AML-193 (cell line): ENCODE data around the gene DHODH.
"Not testable (repeated sequence)": the region's sequence is repeated elsewhere in the genome, so short reads cannot be mapped to it uniquely, and the experiment has no call there.

Experiments used
- DNase-seq, 2 experiments: peaks; one replicate each; lab custom pipeline; 2025; lab: John Stamatoyannopoulos, UW

The DHODH gene

DNA sequence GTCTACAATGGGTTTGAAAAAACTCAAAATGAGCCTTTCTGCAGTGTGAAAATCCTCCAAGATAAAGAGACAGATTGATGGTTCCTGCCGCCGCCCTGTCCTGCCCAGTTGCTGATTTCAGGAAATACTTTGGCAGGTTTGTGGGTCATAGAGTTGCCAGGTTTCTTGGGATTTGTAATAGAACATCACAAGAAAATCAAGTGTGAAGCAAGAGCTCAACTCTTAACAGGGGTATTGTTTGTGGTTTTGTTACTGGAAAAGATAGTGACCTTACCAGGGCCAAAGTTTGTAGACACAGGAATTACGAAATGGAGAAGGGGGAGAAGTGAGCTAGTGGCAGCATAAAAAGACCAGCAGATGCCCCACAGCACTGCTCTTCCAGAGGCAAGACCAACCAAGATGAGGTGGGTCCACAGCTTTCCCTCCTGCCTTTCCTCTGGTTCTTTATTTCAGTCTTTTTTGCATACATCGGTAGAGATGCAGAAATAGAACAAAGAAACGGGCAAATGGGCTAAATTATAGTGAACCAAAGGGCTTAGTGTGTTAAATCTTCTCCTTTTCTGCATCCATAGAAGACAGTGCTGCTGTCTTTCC is 45.8 kb downstream of the DHODH start, which contains the start of gene HP:
TSS of gene HP (plus strand) at position 252 of the 594 bp plus-strand sequence. CDS start at position 400, 148 bp downstream.
- peak; percentile 61 to 68 for DNase-seq

DNA sequence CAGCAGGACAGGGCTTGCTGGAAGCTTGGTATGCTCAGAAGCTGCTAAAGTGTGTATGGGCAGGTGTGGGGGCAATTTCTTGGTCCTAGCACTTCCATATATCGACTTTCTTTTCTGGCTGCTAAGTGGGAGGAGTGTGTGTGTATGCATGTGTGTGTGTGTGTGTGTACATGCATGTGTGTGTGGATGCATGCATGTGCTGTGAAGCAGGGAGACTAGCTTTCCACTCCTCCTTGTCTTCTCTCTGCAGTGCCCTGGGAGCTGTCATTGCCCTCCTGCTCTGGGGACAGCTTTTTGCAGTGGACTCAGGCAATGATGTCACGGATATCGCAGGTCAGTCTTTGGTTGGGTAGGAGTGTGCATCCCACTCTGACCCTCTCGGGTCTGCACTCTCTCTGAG is 47.4 kb downstream of the DHODH start:
- no peak for DNase-seq

DNA sequence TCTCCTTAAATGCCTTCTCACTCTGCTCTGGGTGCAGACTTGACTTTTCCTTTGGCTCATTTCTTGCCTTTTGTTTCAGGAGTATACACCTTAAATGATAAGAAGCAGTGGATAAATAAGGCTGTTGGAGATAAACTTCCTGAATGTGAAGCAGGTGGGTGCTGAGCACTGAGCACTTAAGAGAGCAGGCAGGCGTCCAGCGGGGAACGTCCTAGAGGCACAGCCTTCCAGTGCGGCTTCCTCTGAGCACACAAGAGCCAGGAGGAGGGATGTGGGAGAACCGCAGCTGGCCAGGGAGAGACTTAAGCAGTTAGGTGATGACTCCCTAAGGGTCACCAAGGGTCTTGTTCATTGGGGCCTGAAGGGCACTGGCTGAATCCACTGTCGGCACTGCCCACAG is 48.8 kb downstream of the DHODH start:
- not testable (repeated sequence) for DNase-seq

DNA sequence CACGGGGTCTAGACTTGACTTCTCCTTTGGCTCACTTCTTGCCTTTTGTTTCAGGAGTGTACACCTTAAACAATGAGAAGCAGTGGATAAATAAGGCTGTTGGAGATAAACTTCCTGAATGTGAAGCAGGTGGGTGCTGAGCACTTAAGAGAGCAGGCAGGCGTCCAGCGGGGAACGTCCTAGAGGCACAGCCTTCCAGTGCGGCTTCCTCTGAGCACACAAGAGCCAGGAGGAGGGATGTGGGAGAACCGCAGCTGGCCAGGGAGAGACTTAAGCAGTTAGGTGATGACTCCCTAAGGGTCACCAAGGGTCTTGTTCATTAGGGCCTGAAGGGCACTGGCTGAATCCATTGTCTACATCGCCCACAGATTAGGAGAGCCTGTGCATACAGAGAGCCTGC is 50.5 kb downstream of the DHODH start:
- not testable (repeated sequence) for DNase-seq

GRCh38 chr16:72060405-72060804 is 51.9 kb downstream of the DHODH start:
- no peak for DNase-seq

GRCh38 chr16:72061564-72061963 is 53.0 kb downstream of the DHODH start:
- no peak for DNase-seq

- DNase-seq, result no peak
Measured at GRCh38 chr16:72064361-72064894, 55.9 kb downstream of the DHODH start.

DNA sequence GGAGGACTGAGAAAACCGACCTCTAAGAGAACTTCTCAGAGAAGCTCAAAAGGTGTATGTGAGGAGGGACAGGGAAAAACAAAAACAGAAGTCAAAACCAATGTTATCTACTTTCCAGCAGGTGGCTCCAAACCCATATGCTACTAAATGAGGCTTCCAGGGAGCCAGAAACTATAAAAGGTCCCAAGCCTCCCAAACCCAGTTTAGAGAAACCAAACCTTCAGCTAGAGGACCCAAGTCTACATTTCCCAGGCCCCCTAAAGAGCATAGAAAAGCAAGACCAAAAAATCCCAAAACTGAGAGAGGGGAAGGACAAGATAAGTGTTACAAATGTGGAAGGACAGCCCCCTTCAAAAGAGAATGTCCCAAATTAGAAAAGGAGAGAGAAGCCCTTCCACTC is 58.2 kb downstream of the DHODH start:
- peak; percentile 83 to 92 for DNase-seq

- DNase-seq, result peak in 1 of 2 experiments; percentile 21
Measured at GRCh38 chr16:72068930-72069329, 60.4 kb downstream of the DHODH start.

DNA sequence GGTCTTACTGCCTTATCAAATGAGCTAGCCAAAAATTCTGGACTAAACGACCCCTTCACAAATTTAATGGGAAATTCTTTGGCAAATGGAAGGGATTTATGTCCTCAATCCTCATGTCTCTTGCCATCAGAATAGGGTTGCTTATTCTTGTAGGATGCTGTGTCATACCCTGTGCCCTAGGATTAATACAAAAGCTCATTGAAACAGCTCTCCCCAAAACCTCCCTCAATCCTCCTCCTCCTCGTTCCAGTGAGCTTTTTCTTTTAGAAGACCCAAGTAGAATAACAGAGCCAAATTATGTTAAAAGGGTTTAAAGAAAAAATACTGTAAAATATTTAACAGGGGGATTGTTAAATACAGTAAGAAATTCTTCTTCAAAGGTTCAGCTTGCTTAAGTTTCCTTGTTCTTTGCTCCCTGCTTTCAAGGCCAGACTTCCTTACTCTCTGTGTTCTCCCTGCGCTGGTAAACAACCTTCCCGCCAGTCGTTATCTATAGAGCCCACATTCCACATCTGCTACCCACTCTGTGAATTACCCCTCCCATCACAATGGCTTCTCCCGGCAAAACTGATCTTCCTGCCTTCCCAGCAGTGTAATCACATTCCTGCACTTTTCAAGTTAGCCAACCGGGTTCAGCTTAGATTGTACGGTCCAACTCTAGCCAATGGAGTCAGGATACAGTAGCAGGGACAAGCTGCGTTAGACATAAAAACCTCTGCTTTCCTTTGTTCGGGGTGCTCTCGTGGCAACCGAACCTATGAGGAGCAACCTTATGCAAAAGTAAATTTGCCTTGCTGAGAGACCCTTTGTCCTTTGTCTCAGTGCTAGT is 64.2 kb downstream of the DHODH start:
- no peak for DNase-seq

GRCh38 chr16:72073560-72074230 is 65.2 kb downstream of the DHODH start:
- no peak for DNase-seq

GRCh38 chr16:72075067-72075466 is 66.5 kb downstream of the DHODH start:
- DNase-seq, result not testable (repeated sequence)
